Colonic mucosa (tissue), 4 donors: Measurements from ENCODE around the gene ZNF331. TPM values are rescaled to one million over a fixed set of nuclear protein-coding genes. Genes with fewer than 3 reads are reported as not detected.
"Not testable (repeated sequence)": the region's sequence is repeated elsewhere in the genome, so short reads cannot be mapped to it uniquely, and the experiment has no call there.

Experiments
- DNase-seq: peaks from one replicate; pipeline ENCODE4 v3.0.0-alpha.2; 2020
- H3K27ac ChIP-seq: fragments of 200-600 bp; one replicate; pipeline ENCODE4 v1.8.0; 2021
- H3K27me3 ChIP-seq: fragments of 200-600 bp; one replicate; pipeline ENCODE4 v1.8.0; 2021
- H3K36me3 ChIP-seq: fragments of 200-600 bp; one replicate; pipeline ENCODE4 v1.8.0; 2021
- H3K4me1 ChIP-seq: fragments of 200-600 bp; one replicate; pipeline ENCODE4 v1.8.0; 2021; ENCODE audit warnings: mild to moderate bottlenecking
- H3K4me3 ChIP-seq: fragments of 200-600 bp; one replicate; pipeline ENCODE4 v1.8.0; 2021
- H3K9ac ChIP-seq, 2 donors: one replicate each; pipeline ENCODE4 v1.7.0; 2013; ENCODE audit warnings: control low read depth in 2 of 2, low read depth in 2 of 2, low read length in 2 of 2
- H3K9me3 ChIP-seq: fragments of 200-600 bp; one replicate; pipeline ENCODE4 v1.8.0; 2021
- intact Hi-C: fragments of 100-400 bp; cut with DNase I; formaldehyde crosslinking; loops from one replicate; pipeline ENCODE4 v1.14.1; 2022
- total RNA-seq, 2 donors: library from RNA; stranded (reverse); fragmentation: NEBNext Ultra II Directional in 1 of 2; extraction: Animal tissue kit (Norgen Biotek cat#: 25700) in 1 of 2; gene quantifications; one replicate each; pipeline ENCODE4 v1.2.1, GENCODE V29; 2021
- TF ChIP-seq, protein P1 (sequence below): fragments of 200-600 bp; IDR thresholded peaks from one replicate; pipeline ENCODE4 v1.8.0; 2022; ENCODE audit warnings: antibody characterized with exemption, mild to moderate bottlenecking
- donor health status: healthy.
- donor health status: DM: no; HTN: no; CAD: no.
- donor health status: DM: no; HTN: no; CAD: no.

ZNF331 gene
- total RNA-seq, 2 donors from 2014 or later = 4.3 to 7.8 TPM

DNA sequence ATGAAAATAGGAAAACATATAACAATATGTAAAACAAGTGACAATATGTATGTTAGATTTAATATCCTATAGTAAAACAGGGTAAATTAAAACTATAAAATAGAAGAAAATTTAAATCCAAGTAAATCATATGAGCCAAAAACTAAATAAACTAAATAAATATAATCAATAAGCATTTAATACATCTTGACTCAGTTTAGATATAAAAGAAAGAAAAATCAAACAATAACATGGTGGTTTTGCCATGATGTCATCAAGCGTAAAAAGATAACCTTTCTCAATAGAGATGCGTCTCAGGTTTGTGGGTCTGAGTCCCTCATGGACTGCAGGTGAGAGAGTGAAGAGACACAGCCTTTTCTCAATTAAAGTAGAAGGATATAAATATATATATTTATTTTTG, 26.6 kb upstream of the ZNF331 start:
- Histone ChIP-seq H3K36me3 (no peaks in the 10 kb centered on the region), H3K27me3 (no peaks in the 10 kb centered on the region), H3K4me3 (no peak overlapping the region), H3K9me3 (no peaks in the 10 kb centered on the region), H3K9ac (no peak overlapping the region), H3K27ac (no peak overlapping the region), H3K4me1 (no peaks in the 10 kb centered on the region)
- DNase-seq = no peak
- intact Hi-C loops = loop anchor here (10.0 kb wide), 1 partner anchor 317 kb away; the partner anchor contains the start of gene ZNF665
- TF ChIP-seq, protein P1, sequence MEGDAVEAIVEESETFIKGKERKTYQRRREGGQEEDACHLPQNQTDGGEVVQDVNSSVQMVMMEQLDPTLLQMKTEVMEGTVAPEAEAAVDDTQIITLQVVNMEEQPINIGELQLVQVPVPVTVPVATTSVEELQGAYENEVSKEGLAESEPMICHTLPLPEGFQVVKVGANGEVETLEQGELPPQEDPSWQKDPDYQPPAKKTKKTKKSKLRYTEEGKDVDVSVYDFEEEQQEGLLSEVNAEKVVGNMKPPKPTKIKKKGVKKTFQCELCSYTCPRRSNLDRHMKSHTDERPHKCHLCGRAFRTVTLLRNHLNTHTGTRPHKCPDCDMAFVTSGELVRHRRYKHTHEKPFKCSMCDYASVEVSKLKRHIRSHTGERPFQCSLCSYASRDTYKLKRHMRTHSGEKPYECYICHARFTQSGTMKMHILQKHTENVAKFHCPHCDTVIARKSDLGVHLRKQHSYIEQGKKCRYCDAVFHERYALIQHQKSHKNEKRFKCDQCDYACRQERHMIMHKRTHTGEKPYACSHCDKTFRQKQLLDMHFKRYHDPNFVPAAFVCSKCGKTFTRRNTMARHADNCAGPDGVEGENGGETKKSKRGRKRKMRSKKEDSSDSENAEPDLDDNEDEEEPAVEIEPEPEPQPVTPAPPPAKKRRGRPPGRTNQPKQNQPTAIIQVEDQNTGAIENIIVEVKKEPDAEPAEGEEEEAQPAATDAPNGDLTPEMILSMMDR = no peak

GRCh38 chr19:53511933-53512374, 26.0 kb upstream of the ZNF331 start:
- no peak overlapping the region for H3K9ac ChIP-seq
- intact Hi-C loops = loop anchor here (10.0 kb wide), 1 partner anchor 317 kb away; the partner anchor contains the start of gene ZNF665
- no peak overlapping the region for H3K4me3 ChIP-seq
- no peaks in the 10 kb centered on the region for H3K9me3 ChIP-seq
- TF ChIP-seq, protein P1 = peak; percentile 31
- no peak overlapping the region for H3K27ac ChIP-seq
- H3K36me3 ChIP-seq = no peaks in the 10 kb centered on the region
- H3K27me3 ChIP-seq = no peaks in the 10 kb centered on the region
- no peaks in the 10 kb centered on the region for H3K4me1 ChIP-seq
- DNase-seq = peak; percentile 54

GRCh38 chr19:53515047-53515446, 22.9 kb upstream of the ZNF331 start:
- DNase-seq, H3K9me3 ChIP-seq, H3K27me3 ChIP-seq, H3K4me3 ChIP-seq, H3K4me1 ChIP-seq, H3K36me3 ChIP-seq, H3K27ac ChIP-seq, H3K9ac ChIP-seq: not testable (repeated sequence)
- intact Hi-C loops = loop anchor here (10.0 kb wide), 1 partner anchor 320 kb away; the partner anchor contains the start of gene ZNF665

GRCh38 chr19:53517114-53517741, 20.7 kb upstream of the ZNF331 start:
- intact Hi-C loops = loop anchor here (10.0 kb wide), 1 partner anchor 322 kb away; the partner anchor contains the start of gene ZNF665
- TF ChIP-seq, protein P1 = no peak

GRCh38 chr19:53518121-53518520, 19.8 kb upstream of the ZNF331 start:
- no peak overlapping the region for H3K9ac ChIP-seq
- H3K36me3 ChIP-seq = no peaks in the 10 kb centered on the region
- intact Hi-C loops = loop anchor here (10.0 kb wide), 1 partner anchor 323 kb away; the partner anchor contains the start of gene ZNF665
- H3K4me1 ChIP-seq = peaks cover 4% of the 10 kb centered on the region
- H3K27me3 ChIP-seq = no peaks in the 10 kb centered on the region
- no peaks in the 10 kb centered on the region for H3K9me3 ChIP-seq
- TF ChIP-seq, protein P1 = no peak
- H3K27ac ChIP-seq = no peak overlapping the region
- H3K4me3 ChIP-seq = no peak overlapping the region
- DNase-seq = no peak

More at GRCh38 chr19:53517114-53517741, 20.7 kb upstream of the ZNF331 start:
- Histone ChIP-seq H3K9me3 (no peaks in the 10 kb centered on the region), H3K27ac (no peak overlapping the region), H3K36me3 (no peaks in the 10 kb centered on the region), H3K27me3 (no peaks in the 10 kb centered on the region), H3K4me3 (no peak overlapping the region), H3K9ac (no peak overlapping the region), H3K4me1 (peaks cover 4% of the 10 kb centered on the region)
- DNase-seq = no peak

DNA sequence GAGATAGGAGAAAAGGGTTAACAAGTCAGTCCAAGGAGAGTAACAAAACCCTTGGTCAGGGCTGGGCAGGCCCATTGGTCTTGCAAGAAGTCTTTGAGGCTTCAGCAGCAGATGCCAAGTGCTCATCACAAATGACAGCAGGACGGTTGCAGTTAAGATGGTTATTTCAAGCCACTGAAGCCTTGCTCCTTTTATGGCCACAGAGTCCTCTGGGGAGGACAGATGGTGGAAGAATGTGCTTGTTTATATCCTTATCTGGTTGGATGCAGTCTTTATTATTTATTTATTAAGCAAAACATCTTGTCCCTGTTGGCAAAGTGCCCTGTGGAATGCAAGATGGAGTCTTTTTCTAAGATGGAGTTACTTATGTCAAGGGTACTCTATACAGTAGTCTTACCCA, 19.2 kb upstream of the ZNF331 start:
- H3K4me3 ChIP-seq = no peak overlapping the region

More for the DNA sequence above, 19.2 kb upstream of the ZNF331 start:
- Histone ChIP-seq H3K9ac (no peak overlapping the region), H3K9me3 (no peaks in the 10 kb centered on the region), H3K36me3 (no peaks in the 10 kb centered on the region), H3K27me3 (no peaks in the 10 kb centered on the region), H3K27ac (no peak overlapping the region), H3K4me1 (peaks cover 4% of the 10 kb centered on the region)
- no peak for DNase-seq
- TF ChIP-seq, protein P1 = no peak
- intact Hi-C loops = loop anchor here (10.0 kb wide), 1 partner anchor 324 kb away; the partner anchor contains the start of gene ZNF665
